Activated CD8-positive, alpha-beta memory T cell treated with anti-CD3 and anti-CD28 coated beads for 48 hours (primary cell): ENCODE measurements around the gene RELT.
A peak's percentile ranks its signal among the peaks of the same experiment; 100 is the strongest.

Experiments
- DNase-seq, 3 experiments: peaks; one replicate each; pipeline ENCODE4 v3.0.0-alpha.2; 2020; ENCODE audit warnings: low read depth in 2 of 3, low spot score in 2 of 3

The RELT gene

DNA sequence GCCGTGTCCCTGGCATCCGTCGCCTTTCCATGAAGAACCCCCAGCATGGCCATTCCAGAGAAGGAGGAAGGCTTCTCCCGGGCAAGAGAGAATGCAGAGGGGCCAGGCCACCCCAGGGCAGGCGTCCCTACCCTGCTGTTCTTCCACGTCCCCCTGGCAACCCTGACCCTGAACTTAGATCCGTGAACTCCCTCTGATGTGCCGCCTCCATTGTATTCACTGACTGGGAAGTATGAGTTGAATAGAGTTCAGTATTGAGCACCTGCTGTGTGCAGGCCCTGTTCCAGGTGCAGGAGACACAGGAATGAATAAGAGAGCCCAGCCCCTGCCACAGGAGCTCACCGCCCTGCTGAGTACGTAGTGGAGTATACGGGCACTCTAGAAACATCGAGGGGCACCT is 29.1 kb upstream of the RELT start:
- no peak for DNase-seq

DNA sequence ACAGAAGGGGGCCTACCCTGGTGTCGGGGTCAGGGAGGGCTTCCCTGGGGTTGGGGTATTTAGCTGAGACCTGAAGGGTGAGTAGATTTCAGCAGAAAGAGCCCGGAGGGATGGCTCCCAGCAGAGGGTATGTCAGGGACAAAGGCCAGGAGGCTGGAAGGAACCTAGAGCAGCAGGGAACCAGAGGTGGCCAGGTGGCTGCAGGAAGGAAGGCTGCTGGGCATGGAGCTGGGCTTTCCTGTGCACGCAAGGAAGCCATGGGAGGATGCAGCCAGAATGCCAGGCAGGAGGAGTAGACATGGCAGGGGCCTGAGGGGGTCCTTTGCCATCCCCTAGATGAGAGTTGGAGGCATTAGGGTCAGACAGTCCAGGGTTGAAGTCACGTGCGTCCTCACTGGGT is 27.4 kb upstream of the RELT start:
- DNase-seq, result no peak

DNA sequence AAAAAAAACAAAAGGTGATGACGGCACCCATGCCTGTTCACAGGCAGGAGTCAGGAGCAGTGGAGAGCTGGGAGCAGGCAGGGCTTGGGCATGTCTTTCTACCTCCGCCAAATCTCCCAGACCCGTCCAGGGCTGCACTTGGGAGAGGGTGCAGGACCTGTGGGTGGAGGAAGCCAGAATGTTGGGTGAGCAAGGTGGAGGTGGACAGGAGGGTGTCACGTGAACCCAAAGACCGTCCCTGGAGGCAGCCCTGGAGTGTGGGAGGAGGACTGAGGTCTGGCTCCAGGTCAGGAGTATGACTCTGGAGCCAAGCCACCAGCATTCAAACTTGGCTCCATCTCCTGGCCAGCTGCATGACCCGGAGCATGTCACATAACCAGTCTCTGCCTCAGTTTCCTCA is 26.6 kb upstream of the RELT start:
- DNase-seq, result no peak

DNA sequence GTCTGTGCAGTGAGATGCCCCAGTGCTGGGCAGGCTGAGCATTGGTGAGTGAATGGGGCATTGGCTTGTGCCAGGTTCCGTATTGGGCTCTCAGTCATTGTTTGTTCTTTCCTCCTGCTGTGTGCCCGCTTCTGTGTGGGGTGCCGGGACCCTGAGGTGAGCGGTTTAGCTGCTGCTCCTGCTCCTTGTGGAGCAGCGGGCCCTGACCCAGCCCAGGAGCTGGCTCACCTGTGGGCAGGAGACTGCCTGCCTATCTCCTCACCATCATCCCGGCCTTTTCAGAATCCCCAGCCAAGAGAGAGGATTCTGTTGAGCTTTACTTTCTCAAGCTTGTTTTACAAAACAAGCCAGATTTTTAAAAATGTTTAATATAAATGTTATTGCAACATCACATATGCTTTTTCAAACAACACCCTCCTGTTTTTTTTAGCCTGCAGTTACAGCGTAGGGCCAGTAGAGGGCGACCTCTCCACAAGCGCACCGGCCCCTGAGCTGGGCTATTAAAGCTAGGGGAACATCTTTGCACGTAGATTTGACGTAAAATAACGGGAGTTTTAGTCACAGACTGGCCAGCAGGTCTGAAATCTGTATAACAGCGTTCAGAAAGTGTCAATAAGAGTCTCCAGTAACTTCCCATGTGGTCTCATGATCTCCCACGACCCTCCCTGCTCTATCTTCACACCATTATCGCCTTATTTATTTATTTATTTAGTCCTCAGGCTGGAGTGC is 25.1 kb upstream of the RELT start:
- peak in 1 of 3 experiments; percentile 15 for DNase-seq

DNA sequence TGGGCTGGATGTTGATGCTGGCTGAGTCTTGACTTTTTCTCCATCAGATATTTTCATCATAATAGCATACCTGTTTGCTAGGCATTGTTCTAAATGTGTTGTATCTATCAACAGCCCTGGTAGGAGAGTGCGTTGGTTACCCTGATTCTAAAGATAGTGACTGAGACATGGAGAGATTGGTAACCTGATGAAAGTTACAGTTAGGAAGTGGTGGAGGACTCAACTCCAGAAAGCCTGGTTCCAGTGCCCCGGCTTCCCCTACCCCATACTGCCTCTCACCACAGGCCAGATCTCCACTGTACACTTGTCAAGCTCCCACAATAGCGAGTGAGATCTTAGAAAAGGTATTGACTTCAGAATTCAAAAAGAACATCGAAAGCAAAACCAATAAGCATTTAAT is 22.8 kb upstream of the RELT start:
- no peak for DNase-seq

DNA sequence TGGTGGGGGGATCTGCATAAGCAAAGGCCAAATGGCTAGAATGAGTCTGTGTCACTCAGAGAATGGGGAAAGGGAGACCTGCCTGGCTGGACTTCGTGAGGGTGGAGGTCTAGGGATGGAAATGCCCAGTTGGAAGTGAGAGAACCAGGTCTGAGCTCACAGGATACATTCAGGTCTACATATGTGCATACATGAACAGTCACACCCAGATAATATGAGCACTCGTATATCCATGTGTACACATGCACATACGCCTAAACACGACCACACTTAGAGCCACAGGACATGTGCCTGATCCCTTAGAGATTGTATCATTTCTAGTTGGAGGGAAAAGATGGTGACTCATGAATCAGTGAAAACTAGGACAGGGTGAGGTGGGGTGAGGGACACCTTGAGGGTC is 21.1 kb upstream of the RELT start:
- no peak for DNase-seq

DNA sequence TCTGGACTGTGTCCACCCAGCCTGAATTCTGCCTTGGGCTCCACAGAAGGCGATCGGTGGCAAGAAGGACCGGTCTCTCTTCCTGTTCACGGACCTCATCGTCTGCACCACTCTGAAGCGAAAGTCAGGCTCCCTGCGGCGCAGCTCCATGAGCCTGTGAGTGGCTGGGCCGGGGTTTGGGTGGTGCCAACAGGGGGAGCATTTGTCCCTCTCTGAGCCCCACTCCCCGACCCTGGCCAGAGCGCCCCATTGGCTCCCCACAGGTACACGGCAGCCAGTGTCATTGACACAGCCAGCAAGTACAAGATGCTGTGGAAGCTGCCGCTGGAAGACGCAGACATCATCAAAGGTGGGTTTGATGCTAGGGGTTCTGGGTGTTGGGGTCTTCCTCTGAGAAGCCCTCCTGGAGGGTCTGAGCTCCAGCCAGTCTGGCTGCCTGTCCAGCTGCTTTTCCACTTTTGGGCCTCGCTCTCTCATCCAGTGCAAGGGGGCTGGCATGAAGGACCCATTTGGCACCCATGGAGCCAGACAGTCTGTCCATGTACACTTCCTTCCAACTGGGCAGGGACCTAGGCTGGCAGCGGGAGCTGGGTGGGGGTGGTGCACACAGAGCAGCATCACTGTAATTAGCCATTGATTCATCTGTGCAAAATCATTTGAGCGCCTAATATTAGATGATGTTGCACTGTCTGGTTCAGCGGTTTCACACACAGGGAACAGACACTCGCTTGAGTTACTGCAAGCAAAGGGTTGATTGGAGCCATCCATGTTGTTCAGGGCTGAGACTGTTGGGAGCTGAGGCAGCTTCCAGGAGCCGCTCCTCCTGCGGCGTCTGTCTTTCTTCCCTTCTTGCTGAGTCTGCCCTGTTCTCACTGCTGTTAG is 19.0 kb upstream of the RELT start:
- no peak for DNase-seq

DNA sequence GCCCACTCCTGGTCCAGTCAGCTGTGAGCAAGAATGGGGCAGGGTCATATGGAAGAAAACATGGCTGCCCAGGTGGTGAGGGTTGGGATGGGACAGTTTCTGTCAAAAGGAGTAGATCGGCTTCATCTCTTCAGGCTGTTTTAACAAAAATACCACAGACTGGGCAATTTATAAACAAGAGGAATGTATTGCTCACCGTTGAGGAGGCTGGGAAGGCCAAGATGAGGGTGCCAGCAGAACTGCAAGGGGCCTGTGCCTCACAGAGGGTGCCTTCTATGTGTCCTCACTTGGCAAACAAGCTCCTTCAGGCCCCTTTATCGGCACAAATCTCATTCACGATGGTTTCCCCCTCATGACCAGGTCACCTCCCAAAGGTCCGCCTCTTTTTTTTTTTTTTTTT is 18.1 kb upstream of the RELT start:
- no peak for DNase-seq

DNA sequence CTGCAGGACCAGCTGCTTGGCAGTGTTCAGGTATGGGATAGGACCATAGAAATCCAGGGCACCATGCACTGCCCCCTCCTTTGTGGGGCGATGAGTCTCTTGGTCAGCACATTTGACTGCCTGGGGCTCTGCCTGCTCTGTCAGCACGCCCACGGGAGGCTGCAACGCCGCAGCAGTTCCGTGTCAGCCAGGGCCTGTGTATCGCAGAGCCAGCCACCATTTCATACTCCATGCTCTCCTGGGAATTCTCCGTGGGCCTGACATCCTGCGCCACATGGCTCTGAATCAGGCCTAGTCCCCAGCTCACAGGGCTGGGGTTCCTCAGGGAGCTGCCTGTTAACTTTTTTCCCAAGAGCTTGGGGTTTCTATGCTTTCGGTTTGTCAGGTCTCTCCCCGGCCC is 16.9 kb upstream of the RELT start:
- no peak for DNase-seq

DNA sequence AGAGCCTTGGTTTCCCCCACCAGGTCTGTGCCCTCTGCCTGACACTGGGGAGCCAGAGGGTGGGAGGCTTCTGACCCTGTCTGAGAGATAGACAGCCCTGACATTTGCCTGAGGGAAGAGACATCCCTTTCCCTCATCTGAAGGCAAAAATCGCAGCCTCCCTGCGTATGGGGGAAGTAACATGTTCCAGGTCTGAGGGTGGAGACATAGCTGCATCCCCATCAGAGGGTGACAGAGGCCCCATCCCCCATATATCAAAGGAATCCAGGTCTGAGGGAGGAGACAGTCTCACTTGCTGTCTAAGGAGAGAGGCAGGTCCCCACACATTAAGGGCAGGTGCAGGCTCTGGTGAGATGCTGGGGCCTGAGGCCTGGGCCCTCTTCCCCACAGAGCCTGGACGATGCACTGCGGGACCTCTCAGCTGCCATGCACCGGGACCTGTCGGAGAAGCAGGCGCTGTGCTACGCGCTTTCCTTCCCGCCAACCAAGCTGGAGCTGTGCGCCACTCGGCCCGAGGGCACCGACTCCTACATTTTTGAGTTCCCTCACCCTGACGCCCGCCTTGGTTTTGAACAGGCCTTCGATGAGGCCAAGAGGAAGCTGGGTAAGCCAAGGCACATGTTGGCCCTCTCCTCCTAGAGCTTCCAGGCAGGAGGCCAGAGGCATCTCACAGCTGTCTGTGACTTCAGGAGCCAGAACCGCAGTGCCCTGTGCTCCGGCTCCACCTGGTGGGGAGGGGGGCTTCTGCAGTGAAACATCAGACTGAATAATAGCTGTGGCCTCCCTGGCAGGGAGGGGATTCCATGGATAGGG is 16.1 kb upstream of the RELT start:
- DNase-seq, result no peak

DNA sequence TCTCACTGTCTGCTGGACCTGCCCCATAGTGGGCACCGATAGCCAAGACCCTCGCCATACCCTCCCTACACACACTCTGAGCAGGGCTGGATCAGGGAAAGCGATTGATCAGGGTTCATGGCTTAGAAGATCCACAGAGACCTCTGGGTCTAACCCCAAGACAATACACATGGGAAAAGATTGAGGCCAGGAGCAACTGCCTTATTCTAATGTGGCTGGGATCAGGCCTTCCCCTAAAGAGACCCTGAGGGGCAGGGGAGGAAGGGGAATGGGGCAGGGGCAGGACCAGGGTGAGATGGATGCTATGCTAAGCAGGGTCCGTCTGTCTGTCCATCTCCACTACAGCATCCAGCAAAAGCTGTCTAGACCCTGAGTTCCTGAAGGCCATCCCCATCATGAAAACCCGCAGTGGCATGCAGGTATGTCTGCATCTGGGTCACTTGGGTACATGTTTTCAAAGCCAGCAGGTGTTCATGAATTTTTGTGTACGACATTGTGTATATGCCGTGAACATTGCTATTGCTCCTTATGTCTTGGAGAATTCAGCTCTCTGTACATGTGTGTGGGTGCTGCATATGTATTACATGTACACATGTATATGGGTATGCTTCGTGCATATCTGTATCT is 15.3 kb upstream of the RELT start:
- DNase-seq, result no peak

DNA sequence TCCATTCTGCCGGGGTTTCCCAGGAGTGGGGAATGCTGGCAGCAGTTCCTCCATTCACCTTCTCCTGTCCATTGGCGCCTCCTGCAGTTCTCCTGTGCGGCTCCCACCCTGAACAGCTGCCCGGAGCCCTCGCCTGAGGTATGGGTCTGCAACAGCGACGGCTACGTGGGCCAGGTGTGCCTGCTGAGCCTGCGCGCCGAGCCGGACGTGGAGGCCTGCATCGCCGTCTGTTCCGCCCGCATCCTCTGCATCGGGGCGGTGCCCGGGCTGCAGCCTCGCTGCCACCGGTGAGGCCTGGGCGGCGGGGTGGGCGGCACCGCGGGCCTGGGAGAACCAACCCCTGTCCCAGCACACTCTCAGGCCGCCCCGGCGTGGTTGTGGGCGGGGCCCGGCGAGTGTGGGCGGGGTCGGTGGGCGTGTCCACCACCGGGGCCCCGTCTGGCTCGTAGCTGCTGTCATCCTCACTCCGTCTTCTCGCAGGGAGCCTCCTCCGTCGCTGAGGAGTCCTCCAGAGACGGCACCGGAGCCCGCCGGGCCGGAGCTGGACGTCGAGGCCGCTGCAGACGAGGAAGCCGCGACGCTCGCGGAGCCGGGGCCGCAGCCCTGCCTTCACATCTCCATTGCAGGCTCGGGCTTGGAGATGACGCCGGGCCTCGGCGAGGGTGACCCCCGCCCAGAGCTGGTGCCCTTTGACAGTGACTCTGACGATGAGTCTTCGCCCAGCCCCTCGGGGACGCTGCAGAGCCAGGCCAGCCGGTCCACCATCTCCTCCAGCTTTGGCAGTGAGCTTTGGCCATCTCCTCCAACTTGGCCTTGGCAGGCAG is 14.0 kb upstream of the RELT start:
- DNase-seq, result no peak

DNA sequence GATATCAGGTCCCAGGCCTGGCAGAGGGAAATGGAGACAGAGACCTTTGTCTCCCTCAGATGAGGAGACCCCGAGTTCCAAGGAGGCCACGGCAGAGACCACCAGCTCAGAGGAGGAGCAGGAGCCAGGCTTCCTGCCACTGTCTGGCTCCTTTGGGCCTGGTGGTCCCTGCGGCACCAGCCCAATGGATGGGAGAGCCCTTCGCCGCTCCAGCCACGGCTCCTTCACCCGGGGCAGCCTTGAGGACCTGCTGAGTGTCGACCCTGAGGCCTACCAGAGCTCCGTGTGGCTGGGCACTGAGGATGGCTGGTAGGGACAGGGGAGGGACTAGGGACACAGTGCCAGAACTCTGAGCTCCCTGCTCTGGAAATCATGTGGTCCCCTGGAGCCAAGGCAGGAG is 13.1 kb upstream of the RELT start:
- no peak for DNase-seq

DNA sequence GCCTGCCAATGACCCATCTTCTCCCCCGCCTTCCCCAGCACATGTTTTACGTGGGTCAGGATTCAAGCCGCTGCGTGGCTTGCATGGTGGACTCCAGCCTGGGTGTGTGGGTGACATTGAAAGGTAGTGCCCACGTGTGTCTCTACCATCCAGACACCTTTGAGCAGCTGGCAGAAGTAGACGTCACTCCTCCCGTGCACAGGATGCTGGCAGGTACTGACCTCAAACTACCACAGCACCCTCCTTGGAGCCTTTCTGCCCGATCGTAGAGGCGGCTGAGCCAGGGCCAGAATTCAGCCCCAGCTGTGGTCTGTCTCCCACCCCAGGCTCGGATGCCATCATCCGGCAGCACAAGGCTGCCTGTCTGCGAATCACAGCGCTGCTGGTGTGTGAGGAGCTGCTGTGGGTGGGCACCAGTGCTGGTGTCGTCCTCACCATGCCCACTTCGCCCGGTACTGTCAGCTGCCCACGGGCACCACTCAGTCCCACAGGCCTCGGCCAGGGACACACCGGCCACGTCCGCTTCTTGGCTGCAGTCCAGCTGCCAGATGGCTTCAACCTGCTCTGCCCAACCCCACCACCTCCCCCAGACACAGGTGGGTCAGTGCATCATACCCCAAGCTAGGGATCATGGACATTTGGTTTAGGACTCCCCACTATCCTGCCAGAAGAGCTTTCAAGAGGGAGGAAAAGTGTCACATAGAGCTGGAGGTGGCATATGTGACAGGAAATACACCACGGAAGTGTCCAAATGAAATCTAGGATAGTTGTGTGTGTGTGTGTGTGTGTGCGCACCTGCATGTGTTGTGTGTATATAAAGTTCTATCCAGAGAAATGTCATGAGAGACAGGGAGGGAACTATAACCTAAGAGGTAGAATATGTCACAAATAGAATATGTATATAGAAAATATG is 10.6 kb upstream of the RELT start:
- no peak for DNase-seq

DNA sequence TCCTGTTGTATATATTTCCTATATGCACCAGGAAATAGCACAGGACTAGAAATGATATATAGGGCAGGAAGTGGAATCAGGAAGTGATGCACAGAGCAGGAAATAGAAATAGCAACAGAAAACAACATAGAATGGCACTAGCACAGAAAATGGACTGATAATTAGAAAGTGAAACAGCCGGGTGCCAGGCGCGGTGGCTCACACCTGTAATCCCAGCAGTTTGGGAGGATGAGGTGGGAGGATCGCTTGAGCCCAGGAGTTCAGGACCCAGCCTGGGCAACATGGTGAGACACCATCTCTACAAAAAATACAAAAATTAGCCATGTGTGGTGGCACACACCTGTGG is 10.0 kb upstream of the RELT start:
- DNase-seq, result no peak

DNA sequence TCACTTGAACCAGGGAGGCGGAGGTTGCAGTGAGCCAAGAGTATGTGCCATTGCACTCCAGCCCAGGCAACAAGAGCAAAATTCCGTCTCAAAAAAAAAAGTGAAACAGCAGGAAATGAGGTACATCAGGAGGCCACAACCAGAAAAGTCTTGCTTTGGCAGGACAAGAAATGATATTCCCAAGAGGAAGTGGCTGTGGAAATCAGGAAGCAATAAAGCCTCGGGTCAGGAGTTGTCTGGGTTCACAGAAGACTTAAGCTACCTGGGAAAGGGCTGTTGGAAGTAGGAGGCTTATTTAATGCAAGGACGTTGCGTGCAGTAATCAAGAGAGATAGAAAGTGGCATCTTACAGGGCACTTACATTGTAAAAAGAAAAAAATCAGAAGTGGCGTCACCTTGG is 9.2 kb upstream of the RELT start:
- no peak for DNase-seq

DNA sequence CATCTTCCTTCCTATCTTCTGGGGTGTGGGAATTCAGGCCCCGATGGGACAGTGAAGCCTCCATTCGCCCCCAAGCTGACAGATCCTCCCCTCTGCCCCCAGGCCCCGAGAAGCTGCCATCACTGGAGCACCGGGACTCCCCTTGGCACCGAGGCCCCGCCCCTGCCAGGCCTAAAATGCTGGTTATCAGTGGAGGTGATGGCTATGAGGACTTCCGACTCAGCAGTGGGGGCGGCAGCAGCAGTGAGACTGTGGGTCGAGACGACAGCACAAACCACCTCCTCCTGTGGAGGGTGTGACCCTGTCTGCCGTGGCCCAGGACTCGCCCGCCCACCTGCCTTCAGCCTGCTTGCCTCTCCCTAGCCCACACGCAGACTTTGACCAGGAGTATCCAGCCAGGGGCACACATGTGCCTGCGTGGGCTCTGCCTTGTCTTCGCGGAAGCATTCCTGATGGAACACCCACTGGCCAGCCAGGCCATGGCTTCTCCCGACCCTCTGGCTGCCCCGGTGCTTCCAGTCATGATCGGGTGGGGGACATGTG is 8.6 kb upstream of the RELT start:
- DNase-seq, result no peak

DNA sequence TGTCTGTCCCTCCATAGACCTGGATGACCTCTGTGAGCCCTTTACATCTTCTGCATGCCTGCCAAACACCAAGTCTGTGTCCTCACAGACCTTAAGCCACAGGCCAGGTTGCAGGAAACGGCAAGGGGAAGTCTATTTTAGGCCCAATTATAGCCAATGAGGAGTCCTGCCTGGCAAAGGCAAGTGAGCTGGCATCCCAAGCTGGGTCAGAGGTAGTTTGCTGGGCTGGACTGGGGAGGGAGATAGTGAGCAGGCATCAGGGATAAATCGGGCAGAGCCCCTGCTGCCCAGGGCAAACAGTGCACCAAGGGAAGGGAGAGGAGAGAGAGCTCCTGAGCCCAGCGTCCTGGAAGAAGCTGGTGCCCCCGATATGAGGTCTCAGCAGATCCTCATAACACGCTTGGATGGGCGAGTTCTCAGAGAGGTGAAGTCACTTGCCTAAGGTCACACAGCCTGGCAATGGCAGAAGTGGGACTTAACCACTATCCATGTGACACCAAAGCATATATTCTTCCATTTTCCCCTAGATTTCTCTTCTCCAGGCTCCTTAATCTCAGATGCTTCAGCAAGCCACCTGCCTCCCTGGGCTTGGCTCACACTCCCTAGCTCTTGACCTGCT is 3.7 kb upstream of the RELT start:
- DNase-seq, result no peak

DNA sequence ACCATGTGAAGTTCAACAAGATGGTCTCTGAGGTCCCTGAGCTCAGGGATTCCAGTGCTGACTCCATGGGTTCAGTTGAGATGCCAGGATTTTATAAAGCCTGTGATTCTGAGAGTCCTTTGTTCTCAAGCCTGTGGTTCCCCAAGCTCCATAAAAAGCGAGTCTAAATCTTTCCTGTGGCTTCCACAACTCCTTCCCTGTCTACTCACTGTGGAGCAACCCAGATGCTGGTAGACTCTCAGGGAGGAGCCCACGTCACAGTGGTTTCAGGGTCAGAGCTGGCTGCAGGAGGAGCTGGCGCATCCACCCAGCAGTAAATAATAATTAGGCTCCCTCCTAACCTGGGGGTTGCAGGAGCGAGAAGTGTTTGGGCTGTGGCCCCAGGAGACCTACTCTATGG is 2.0 kb upstream of the RELT start:
- no peak for DNase-seq
